ENCODE results near the gene XPO6. TPM values are rescaled to one million over a fixed set of nuclear protein-coding genes. Genes with fewer than 3 reads are reported as not detected.
"Not testable (repeated sequence)": the region's sequence is repeated elsewhere in the genome, so short reads cannot be mapped to it uniquely, and the experiment has no call there.

The XPO6 gene
- total RNA-seq, 1 donor from 2014 or later: 168 TPM

DNA sequence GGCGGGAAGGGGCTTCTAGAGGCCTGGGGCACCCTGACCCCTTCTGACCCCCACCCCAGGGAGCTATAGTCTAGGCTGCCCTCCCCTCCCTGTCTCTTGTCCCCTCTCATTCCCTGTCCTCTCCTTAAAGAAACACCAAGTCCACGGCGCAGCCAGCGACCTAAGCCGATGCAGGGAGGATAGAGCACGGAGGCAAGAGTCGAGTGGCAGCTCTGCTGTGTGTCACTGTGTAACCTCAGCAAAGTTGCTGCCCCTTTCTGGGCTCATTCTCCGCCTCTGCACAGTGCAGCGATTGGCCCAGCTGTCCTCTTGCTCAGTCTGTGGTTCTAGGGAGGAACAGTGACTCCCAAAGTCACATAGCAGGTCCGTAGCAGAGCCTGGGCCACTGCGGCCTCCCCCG is 44.1 kb upstream of the XPO6 start:
- TF ChIP-seq CTCF (conservative IDR thresholded peaks at IDR 0.05; ENCODE audit: low read depth, low read length): no peak
- DNase-seq (ENCODE audit: low read depth): no peak
- no peak overlapping the region for H3K4me3 ChIP-seq (ENCODE audit: low read depth, low read length)

GRCh38 chr16:28254158-28254557 is 42.4 kb upstream of the XPO6 start:
- TF ChIP-seq CTCF (conservative IDR thresholded peaks at IDR 0.05; ENCODE audit: low read depth, low read length): no peak
- no peak overlapping the region for H3K4me3 ChIP-seq (ENCODE audit: low read depth, low read length)
- no peak for DNase-seq (ENCODE audit: low read depth)

- no peak overlapping the region for H3K4me3 ChIP-seq (ENCODE audit: low read depth, low read length)
- no peak for DNase-seq (ENCODE audit: low read depth)
- no peak for TF ChIP-seq CTCF (conservative IDR thresholded peaks at IDR 0.05; ENCODE audit: low read depth, low read length)
Measured at GRCh38 chr16:28250999-28251398, 39.2 kb upstream of the XPO6 start.

DNA sequence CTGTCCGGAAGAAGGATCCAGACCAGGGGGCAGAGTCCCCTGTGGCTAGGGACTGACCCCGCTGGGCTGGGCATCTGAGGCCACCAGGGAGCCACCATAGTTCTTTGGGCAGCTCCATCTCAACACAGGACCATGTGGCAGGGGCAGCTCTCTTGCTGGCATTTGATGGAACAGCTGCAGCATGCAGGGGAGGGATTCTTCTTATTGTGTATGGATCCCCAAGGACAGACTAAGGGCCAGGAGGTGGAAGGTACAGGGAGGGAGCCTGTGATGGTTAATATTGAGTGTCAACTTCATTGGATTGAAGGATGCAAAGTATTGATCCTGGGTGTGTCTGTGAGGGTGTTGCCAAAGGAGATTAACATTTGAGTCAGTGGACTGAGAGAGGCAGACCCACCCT is 37.7 kb upstream of the XPO6 start:
- DNase-seq (ENCODE audit: low read depth); H3K4me3 ChIP-seq (ENCODE audit: low read depth, low read length): not testable (repeated sequence)

DNA sequence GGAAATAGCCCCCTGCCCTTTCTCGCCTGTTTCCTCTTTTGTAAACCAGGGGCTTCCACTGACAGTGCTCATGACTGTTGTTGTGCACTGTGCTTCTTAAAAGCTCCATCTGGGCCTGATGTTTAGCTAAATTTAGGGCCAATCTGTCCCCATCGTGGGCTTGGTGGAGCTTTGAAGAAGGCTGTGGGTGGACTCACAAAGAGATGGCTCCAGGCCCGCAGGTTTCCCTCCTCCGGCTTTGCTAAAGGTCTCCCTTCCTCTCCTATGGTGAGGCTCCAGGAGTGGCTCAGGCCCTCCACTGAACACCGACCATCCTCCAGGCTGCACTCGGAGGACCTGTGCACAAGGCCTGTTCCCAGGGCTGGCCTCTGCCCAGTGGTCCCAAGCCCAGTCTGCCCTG is 30.2 kb upstream of the XPO6 start:
- DNase-seq (ENCODE audit: low read depth): no peak
- no peak overlapping the region for H3K4me3 ChIP-seq (ENCODE audit: low read depth, low read length)
- TF ChIP-seq CTCF (conservative IDR thresholded peaks at IDR 0.05; ENCODE audit: low read depth, low read length): no peak

GRCh38 chr16:28237754-28238357 is 26.1 kb upstream of the XPO6 start:
- no peak for DNase-seq (ENCODE audit: low read depth)
- no peak overlapping the region for H3K4me3 ChIP-seq (ENCODE audit: low read depth, low read length)
- TF ChIP-seq CTCF (conservative IDR thresholded peaks at IDR 0.05; ENCODE audit: low read depth, low read length): no peak

GRCh38 chr16:28231763-28232162 is 20.0 kb upstream of the XPO6 start:
- no peak for TF ChIP-seq CTCF (conservative IDR thresholded peaks at IDR 0.05; ENCODE audit: low read depth, low read length)
- no peak for DNase-seq (ENCODE audit: low read depth)
- no peak overlapping the region for H3K4me3 ChIP-seq (ENCODE audit: low read depth, low read length)

DNA sequence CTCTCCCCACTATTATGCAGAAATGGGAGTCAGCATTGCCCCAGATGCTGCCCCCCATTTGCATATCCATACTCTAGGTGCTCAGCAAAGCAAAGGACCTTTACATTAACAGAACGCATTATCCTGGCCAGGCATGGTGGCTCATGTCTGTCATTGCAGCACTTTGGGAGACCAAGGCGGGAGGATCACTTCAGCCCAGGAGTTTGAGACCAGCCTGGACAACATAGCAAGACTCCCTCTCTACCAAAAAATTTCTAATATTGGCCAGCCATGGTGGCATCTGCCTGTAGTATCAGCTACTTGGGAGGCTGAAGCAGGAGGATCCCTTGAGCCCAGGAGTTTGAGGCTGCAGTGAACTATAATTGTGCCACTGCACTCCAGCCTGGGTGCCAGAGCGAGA is 12.1 kb upstream of the XPO6 start:
- H3K4me3 ChIP-seq (ENCODE audit: low read depth, low read length); DNase-seq (ENCODE audit: low read depth): not testable (repeated sequence)

GRCh38 chr16:28219777-28220176 is 8.0 kb upstream of the XPO6 start:
- DNase-seq (ENCODE audit: low read depth); H3K4me3 ChIP-seq (ENCODE audit: low read depth, low read length): not testable (repeated sequence)
